Measurements from ENCODE around the gene GRIK4. TPM values are rescaled to one million over a fixed set of nuclear protein-coding genes. Genes with fewer than 3 reads are reported as not detected.
A peak's percentile ranks its signal among the peaks of the same experiment; 100 is the strongest.

The GRIK4 gene
- total RNA-seq, 1 experiment from 2014 or later = 0.14 TPM

DNA sequence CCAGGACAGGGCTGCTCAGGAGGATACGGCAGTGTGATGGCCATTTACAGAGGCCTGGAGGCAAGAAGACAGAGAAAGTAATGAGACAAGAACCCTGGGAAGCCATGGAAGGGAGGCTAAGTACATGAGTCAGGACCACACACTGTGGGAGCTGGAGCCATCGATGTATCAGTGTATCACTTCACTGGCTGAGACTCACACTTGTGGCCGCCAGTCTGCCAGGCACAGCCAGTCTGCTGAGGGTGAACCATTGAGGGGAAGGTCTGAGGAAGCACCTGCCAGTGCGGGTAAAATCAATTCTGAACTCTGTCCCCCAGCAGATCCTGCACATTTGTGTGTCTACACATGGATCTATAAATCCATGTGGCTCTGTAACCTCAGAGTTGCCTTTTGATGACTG is 195.6 kb downstream of the GRIK4 start:
- DNase-seq (ENCODE audit: low spot score) = no peak

- no peak for DNase-seq (ENCODE audit: low spot score)
Observed at GRCh38 chr11:120707663-120708062, 196.1 kb downstream of the GRIK4 start.

DNA sequence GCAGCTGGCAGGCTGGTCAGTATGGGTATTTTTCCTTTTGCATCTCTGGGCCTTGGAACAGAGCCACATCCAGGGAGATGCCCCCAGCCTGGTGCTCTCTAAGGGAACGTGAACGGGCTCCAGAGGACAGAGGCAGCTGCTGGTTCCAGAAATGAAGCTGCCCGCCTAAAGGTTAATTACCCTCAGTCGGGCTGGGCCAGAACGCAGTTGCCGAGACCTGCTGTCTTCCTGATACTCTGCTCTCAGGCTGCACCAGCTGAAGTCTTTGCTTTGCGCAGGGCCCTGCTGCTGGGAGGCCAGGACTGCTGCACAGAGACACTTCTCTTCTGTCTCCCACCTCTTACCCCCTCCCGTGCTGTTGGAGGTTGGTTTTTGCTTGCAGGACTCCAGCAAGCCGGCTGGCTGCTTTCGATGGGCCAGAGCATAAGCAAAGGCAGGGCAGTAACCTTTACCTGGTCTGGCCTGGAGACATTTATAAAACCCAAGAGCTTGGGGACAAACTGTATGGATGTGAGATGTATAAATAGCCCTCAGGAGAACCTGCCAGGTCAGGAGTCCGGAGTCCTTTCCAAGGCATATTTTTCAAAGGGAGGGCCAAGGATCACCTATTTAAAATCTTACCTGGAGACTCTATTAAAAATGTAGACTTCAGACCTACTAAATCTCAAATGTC is 197.1 kb downstream of the GRIK4 start:
- no peak for DNase-seq (ENCODE audit: low spot score)

- no peak for DNase-seq (ENCODE audit: low spot score)
Observed at GRCh38 chr11:120709808-120710207, 198.3 kb downstream of the GRIK4 start.

GRCh38 chr11:120710354-120711131 is 199.0 kb downstream of the GRIK4 start:
- peak; percentile 77 for DNase-seq (ENCODE audit: low spot score)

DNA sequence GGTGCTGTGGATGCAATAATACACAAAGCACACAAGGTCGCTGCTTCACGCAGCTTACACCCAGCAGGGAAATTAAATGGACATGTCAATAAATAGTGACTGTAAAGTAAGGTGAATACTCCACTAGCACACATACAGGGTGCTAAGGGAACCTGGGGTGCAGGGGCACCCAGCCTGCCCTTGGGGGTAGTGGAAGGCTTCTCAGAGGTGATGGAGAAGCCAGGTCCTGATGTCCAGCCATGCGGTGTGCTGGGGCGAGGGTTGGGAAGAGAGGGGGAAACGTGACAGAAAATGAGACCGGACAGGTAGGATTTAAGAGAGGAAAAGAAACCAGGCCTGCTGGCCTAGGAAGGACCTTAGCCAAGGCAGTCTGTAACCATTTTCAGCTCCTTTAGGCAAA is 200.5 kb downstream of the GRIK4 start:
- DNase-seq (ENCODE audit: low spot score) = no peak

DNA sequence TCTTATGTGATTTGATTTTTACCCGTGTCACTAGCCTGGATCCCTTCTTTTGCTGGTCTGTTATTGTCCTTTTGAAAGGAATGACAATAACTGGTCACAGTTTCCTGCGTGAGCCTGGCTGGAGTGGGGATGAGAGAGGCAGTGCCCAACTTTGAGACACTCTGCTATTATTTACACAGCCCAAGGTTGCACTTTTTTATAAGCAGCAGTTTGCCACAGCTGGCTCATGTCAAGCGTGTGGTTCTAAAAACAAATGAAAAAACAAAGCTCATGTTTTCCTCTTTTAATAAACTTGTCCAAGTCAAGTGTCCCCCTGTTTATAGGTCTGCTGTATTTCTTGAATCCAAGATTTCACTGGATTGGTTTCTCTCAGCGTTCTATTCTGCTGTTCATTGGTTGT is 201.3 kb downstream of the GRIK4 start:
- DNase-seq (ENCODE audit: low spot score) = no peak

DNA sequence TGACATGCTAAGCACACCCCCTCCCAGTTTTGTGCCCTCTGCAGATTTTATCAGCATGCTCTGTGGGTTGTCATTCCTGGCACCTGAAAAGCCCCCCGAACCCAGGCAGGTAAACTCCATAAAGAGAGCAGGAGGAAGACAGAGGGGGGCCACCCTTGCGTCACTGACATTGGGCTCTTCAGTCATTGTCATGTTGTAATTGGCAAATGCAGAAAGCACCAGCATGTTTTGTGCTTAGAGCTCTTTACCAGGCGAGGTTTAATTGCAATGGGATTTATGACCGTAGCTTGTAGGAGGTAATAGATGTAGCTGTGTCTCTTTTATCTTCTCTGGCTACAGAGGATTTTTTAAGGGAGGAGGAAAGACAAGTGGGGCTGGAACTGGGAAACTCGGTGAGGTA is 201.7 kb downstream of the GRIK4 start:
- DNase-seq (ENCODE audit: low spot score) = no peak

- no peak for DNase-seq (ENCODE audit: low spot score)
Observed at GRCh38 chr11:120714438-120714837, 202.9 kb downstream of the GRIK4 start.

- no peak for DNase-seq (ENCODE audit: low spot score)
Observed at GRCh38 chr11:120715239-120715638, 203.7 kb downstream of the GRIK4 start.

- DNase-seq (ENCODE audit: low spot score) = no peak
Observed at GRCh38 chr11:120717042-120717441, 205.5 kb downstream of the GRIK4 start.

DNA sequence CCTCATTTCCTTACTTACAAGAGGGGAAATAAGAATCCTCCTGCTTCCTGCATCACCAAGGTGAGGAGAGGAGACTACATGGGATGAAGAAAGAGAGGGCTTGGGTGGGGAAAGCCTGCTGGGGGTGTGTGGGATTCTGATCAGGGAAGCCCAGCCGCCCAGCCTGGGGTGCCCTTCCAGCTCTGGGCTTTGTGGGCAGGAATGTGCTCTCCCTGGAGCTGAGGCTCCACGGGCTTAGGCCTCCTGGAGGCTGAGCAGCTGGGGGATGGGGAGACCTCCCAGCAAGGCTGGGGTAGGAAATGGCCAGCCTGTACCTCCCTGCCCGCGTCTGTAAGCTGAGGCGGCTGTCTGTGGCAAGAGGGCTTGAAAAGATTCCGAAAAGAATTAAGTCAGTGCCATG is 206.1 kb downstream of the GRIK4 start:
- no peak for DNase-seq (ENCODE audit: low spot score)

- DNase-seq (ENCODE audit: low spot score) = no peak
Observed at GRCh38 chr11:120718171-120718570, 206.6 kb downstream of the GRIK4 start.

- DNase-seq (ENCODE audit: low spot score) = no peak
Observed at GRCh38 chr11:120719348-120719747, 207.8 kb downstream of the GRIK4 start.

DNA sequence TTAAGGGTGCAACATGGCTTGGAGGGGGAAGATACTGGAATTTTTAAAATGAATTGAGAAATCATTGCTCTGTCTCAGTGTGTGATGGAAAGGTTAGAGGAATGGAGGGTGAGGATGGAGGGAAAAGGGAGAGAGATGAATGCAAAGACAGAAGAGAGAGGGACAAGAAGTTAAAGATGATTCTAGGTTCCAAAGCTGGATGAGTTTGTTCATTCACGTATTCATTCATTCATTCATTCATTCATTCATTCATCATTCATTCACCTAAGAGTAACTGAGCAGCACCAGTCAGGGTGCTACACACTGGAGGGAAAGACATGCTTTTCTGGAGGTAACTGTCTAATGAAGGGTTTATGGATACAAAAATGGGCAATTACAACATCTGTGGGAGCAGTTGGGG is 209.2 kb downstream of the GRIK4 start:
- no peak for DNase-seq (ENCODE audit: low spot score)

- no peak for DNase-seq (ENCODE audit: low spot score)
Observed at GRCh38 chr11:120722524-120722923, 211.0 kb downstream of the GRIK4 start.

GRCh38 chr11:120723751-120724150 is 212.2 kb downstream of the GRIK4 start:
- no peak for DNase-seq (ENCODE audit: low spot score)

- DNase-seq (ENCODE audit: low spot score) = no peak
Observed at GRCh38 chr11:120727752-120728151, 216.2 kb downstream of the GRIK4 start.

GRCh38 chr11:120735035-120735434 is 223.5 kb downstream of the GRIK4 start:
- no peak for DNase-seq (ENCODE audit: low spot score)

DNA sequence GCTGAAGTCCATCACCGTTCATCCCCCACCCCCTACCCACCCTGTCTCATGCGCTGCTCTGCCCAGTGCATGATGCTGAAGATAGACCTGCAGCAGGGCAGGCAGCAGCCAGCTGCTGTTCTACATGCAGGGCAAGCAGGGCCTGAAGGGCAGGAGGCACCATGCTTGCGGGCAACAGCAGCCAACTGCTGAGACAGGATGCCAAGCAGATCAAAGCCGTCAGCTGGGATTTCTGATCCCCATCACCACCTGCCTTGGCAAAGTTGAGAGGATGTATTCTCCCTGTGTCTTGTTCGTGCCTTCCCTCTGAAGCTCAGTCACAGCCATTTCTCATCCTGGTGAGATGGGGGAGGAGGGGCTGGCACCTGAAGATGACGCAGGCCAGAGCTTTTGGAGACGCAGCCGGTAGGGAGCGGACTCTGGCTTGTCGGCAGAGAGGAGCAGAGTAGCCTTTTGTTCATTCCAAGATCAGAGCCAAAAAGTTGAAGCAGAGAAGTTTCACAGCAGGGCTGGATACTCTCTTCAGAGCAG is 227.0 kb downstream of the GRIK4 start:
- DNase-seq (ENCODE audit: low spot score) = no peak

DNA sequence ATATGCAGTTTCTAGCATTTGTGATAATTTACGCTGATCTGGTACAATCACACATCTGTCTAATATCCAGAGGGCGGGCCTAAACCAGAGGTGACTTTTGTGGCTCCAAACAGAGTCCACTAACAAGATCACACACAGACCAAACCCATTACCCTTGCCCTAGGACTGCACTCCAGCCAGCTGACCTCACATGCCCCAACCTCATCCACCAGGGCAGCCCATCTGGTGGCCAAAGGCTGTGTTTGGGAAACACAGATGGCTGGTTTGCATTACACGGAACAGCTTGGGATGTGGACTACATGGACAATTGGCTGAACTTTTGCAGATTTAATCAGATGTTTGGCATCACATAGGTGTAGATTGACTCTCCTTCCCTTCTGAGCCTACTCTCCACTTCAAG is 228.2 kb downstream of the GRIK4 start:
- DNase-seq (ENCODE audit: low spot score) = no peak

DNA sequence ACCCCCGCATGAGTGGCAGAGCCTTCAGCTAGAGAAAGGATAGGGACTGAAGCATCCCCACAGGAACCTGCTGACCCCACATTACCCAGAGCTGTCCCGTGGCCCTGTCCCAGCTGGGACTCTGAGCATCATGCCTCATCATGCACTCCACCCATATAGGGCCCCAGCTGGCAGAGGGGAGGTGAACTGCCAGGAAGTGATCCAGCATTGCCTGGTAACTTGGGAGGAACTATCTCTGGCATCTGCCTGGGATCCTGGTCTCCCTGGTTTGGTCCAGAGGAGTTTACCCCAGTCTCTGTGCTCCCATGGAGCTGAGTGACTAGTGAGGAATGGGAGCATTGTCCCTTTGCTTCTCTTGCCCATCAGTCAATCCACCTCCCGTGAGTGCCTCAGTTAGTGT is 228.8 kb downstream of the GRIK4 start:
- DNase-seq (ENCODE audit: low spot score) = no peak
